Measurements from ENCODE around the gene MSRB3.
"Not testable (repeated sequence)": the region's sequence is repeated elsewhere in the genome, so short reads cannot be mapped to it uniquely, and the experiment has no call there.

Gene MSRB3

DNA sequence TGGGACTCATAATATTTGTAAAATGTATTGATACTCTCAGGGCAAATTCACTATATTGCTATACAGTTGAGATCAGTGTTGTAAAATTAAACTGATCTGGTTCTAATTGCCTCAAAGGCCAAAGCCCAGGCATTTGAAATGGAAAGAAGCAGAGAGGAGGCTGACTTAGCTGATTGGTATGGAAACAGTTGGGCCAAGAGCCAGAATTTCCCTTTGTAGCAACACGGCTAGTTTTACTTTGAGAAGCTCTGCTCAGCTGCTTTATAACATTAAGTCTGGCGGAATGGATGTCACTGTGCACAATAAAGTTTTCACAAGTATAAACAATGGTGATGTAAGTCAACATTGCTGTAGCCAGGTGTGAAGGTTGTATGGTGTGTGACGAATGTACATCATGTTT lies 186.4 kb downstream of the MSRB3 start:
- H3K27me3 ChIP-seq (ENCODE audit: control insufficient read depth, insufficient read depth, low read length) = no peaks in the 10 kb centered on the region
- no peak overlapping the region for H3K9ac ChIP-seq (ENCODE audit: low read depth, low read length)

GRCh38 chr12:65465766-65466547 lies 187.5 kb downstream of the MSRB3 start:
- no peak overlapping the region for H3K9ac ChIP-seq (ENCODE audit: low read depth, low read length)
- no peaks in the 10 kb centered on the region for H3K9me3 ChIP-seq (ENCODE audit: control insufficient read depth, insufficient read depth, low read length)
- no peaks in the 10 kb centered on the region for H3K4me1 ChIP-seq (ENCODE audit: control insufficient read depth, insufficient read depth, low read length)
- no peaks in the 10 kb centered on the region for H3K27me3 ChIP-seq (ENCODE audit: control insufficient read depth, insufficient read depth, low read length)
- no peaks in the 10 kb centered on the region for H3K36me3 ChIP-seq (ENCODE audit: control insufficient read depth, insufficient read depth, low read length)
- no peak overlapping the region for H3K4me3 ChIP-seq (ENCODE audit: low read depth, low read length)

More for the DNA sequence above, 186.4 kb downstream of the MSRB3 start:
- no peaks in the 10 kb centered on the region for H3K36me3 ChIP-seq (ENCODE audit: control insufficient read depth, insufficient read depth, low read length)
- no peak overlapping the region for H3K4me3 ChIP-seq (ENCODE audit: low read depth, low read length)
- H3K9me3 ChIP-seq (ENCODE audit: control insufficient read depth, insufficient read depth, low read length) = no peaks in the 10 kb centered on the region
- no peaks in the 10 kb centered on the region for H3K4me1 ChIP-seq (ENCODE audit: control insufficient read depth, insufficient read depth, low read length)

- Histone ChIP-seq H3K4me1 (ENCODE audit: control insufficient read depth, insufficient read depth, low read length) (no peaks in the 10 kb centered on the region), H3K36me3 (ENCODE audit: control insufficient read depth, insufficient read depth, low read length) (no peaks in the 10 kb centered on the region), H3K9ac (ENCODE audit: low read depth, low read length) (no peak overlapping the region), H3K27me3 (ENCODE audit: control insufficient read depth, insufficient read depth, low read length) (no peaks in the 10 kb centered on the region), H3K4me3 (ENCODE audit: low read depth, low read length) (no peak overlapping the region), H3K9me3 (ENCODE audit: control insufficient read depth, insufficient read depth, low read length) (no peaks in the 10 kb centered on the region)
These were observed 188.4 kb downstream of the MSRB3 start for GRCh38 chr12:65466911-65467310.

GRCh38 chr12:65470256-65470655 lies 191.8 kb downstream of the MSRB3 start:
- no peak overlapping the region for H3K9ac ChIP-seq (ENCODE audit: low read depth, low read length)
- no peaks in the 10 kb centered on the region for H3K27me3 ChIP-seq (ENCODE audit: control insufficient read depth, insufficient read depth, low read length)
- H3K4me1 ChIP-seq (ENCODE audit: control insufficient read depth, insufficient read depth, low read length) = no peaks in the 10 kb centered on the region
- H3K4me3 ChIP-seq (ENCODE audit: low read depth, low read length) = no peak overlapping the region
- no peaks in the 10 kb centered on the region for H3K36me3 ChIP-seq (ENCODE audit: control insufficient read depth, insufficient read depth, low read length)
- H3K9me3 ChIP-seq (ENCODE audit: control insufficient read depth, insufficient read depth, low read length) = no peaks in the 10 kb centered on the region

DNA sequence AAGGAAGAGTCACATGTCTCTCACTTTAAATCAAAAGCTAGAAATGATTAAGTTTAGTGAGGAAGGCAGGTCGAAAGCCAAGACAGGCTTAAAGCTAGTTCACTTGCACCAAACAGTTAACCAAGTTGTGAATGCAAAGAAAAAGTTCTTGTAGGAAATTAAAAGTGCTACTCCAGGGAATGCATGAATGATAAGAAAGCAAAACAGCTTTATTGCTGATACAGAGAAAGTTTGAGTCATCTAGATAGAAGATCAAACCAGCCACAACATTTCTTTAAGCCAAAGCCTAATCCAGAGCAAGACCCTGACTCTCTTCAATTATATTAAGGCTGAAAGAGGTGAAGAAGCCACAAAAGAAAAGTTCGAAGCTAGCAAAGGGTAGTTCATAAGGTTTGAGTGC lies 193.6 kb downstream of the MSRB3 start:
- Histone ChIP-seq H3K4me1 (ENCODE audit: control insufficient read depth, insufficient read depth, low read length) (no peaks in the 10 kb centered on the region), H3K9ac (ENCODE audit: low read depth, low read length) (no peak overlapping the region), H3K9me3 (ENCODE audit: control insufficient read depth, insufficient read depth, low read length) (no peaks in the 10 kb centered on the region), H3K4me3 (ENCODE audit: low read depth, low read length) (no peak overlapping the region), H3K36me3 (ENCODE audit: control insufficient read depth, insufficient read depth, low read length) (no peaks in the 10 kb centered on the region), H3K27me3 (ENCODE audit: control insufficient read depth, insufficient read depth, low read length) (no peaks in the 10 kb centered on the region)

DNA sequence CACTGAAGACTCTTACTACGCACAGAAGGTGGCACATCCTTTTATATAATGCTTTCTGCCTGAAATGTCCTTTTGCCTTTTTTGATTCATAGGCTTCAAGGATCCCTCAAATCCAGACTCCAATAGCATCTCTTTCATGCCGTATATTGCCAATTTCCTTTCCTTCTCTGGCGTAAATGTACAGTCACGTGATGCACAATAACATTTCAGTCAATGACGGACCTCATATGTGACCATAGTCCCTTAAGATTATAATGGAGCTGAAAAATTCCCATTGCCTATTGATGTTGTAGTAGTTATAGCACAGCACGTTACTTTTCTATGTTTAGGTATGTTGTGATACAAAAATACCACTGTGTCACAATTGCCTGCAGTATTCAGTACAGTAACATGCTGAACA lies 196.3 kb downstream of the MSRB3 start:
- Histone ChIP-seq H3K36me3 (ENCODE audit: control insufficient read depth, insufficient read depth, low read length) (no peaks in the 10 kb centered on the region), H3K9ac (ENCODE audit: low read depth, low read length) (no peak overlapping the region), H3K9me3 (ENCODE audit: control insufficient read depth, insufficient read depth, low read length) (no peaks in the 10 kb centered on the region), H3K4me1 (ENCODE audit: control insufficient read depth, insufficient read depth, low read length) (no peaks in the 10 kb centered on the region), H3K4me3 (ENCODE audit: low read depth, low read length) (no peak overlapping the region), H3K27me3 (ENCODE audit: control insufficient read depth, insufficient read depth, low read length) (no peaks in the 10 kb centered on the region)

DNA sequence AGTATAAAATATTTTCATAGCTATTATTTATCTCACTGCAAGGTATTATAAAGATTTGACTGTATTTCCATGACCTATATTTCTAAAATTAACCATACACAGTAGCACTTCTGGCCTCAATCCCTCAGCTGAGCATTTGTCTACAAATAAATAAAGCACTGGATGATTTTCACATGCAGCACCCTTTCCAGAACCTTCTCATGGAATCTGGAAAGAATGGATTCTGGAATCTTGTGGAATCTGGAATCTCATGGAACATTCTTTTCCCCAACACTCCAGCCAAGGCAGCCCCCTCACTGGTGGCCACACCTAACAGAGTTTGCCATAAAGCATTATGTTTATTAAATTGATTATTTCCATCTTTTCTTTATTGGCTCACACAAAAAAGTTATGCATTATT lies 199.2 kb downstream of the MSRB3 start:
- Histone ChIP-seq H3K4me1 (ENCODE audit: control insufficient read depth, insufficient read depth, low read length) (no peaks in the 10 kb centered on the region), H3K27me3 (ENCODE audit: control insufficient read depth, insufficient read depth, low read length) (no peaks in the 10 kb centered on the region), H3K4me3 (ENCODE audit: low read depth, low read length) (no peak overlapping the region), H3K9ac (ENCODE audit: low read depth, low read length) (no peak overlapping the region), H3K9me3 (ENCODE audit: control insufficient read depth, insufficient read depth, low read length) (peaks cover 2% of the 10 kb centered on the region), H3K36me3 (ENCODE audit: control insufficient read depth, insufficient read depth, low read length) (no peaks in the 10 kb centered on the region)

DNA sequence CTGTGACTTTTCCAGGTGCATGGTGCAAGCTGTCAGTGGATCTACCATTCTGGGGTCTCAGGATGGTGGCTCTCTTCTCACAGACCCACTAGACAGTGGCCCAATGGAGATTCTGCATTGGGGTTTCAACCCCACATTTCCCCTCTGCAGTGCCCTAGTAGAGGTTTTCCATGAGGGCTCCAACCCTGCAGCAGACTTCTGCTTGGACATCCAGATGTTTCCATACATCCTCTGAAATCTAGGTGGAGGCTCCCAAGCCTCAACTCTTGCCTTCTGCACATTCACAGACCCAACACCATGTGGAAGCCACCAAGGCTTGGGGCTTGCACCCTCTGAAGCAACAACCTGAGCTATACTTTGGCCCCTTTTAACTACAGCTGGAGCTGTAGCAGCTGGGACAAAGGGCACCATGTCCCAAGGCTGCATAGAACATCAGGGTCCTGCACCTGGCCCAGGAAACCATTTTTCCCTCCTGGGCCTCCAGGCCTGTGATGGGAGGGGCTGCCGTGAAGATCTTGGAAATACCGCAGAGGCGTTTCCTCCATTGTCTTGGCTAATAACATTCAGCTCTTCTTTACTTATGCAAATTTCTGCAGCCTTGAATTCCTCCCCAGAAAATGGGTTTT lies 205.5 kb downstream of the MSRB3 start:
- H3K4me1 ChIP-seq (ENCODE audit: control insufficient read depth, insufficient read depth, low read length); H3K27me3 ChIP-seq (ENCODE audit: control insufficient read depth, insufficient read depth, low read length); H3K4me3 ChIP-seq (ENCODE audit: low read depth, low read length); H3K9ac ChIP-seq (ENCODE audit: low read depth, low read length); H3K36me3 ChIP-seq (ENCODE audit: control insufficient read depth, insufficient read depth, low read length): not testable (repeated sequence)
- peaks cover 13% of the 10 kb centered on the region for H3K9me3 ChIP-seq (ENCODE audit: control insufficient read depth, insufficient read depth, low read length)

DNA sequence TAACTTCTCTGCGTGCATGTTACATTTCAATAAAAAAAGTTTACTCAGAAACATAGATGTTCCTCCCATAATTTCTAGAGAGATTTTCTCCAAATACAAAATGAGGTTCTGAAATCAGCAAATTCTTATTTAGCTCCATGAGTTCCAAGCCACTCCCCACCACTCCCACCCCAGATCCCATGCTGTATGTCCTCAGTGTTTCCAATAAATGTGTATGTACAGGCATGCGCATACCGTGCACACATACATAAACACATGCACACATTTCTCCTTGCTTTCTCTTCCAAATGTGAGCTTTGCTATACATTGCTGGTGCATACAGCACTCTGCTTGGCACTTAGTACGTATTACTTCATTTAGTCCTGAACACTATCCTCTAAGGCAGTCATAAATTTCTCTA lies 209.7 kb downstream of the MSRB3 start:
- no peak overlapping the region for H3K4me3 ChIP-seq (ENCODE audit: low read depth, low read length)
- no peaks in the 10 kb centered on the region for H3K4me1 ChIP-seq (ENCODE audit: control insufficient read depth, insufficient read depth, low read length)
- H3K36me3 ChIP-seq (ENCODE audit: control insufficient read depth, insufficient read depth, low read length) = no peaks in the 10 kb centered on the region
- no peak overlapping the region for H3K9ac ChIP-seq (ENCODE audit: low read depth, low read length)
- H3K9me3 ChIP-seq (ENCODE audit: control insufficient read depth, insufficient read depth, low read length) = peaks cover 7% of the 10 kb centered on the region
- H3K27me3 ChIP-seq (ENCODE audit: control insufficient read depth, insufficient read depth, low read length) = no peaks in the 10 kb centered on the region

DNA sequence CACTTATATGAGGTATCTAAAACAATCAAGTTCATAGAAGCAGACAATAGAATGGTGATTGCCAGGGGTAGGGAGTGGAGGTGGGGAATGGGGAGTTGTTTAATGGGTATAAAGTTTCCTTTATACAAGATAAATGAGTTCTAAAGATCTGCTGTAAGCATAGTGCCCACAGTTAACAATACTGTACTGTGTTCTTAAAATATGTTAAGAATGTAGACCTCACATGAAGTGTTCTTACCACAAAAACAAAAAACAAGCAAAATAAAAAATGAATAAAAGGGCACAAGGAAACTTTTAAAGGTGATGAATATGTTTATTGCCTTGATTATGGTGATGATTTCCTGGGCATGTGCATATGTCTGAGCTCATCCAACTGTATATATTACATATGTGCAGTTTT lies 211.8 kb downstream of the MSRB3 start:
- H3K4me3 ChIP-seq (ENCODE audit: low read depth, low read length) = no peak overlapping the region
- H3K27me3 ChIP-seq (ENCODE audit: control insufficient read depth, insufficient read depth, low read length) = no peaks in the 10 kb centered on the region
- H3K9ac ChIP-seq (ENCODE audit: low read depth, low read length) = no peak overlapping the region
- no peaks in the 10 kb centered on the region for H3K4me1 ChIP-seq (ENCODE audit: control insufficient read depth, insufficient read depth, low read length)
- H3K9me3 ChIP-seq (ENCODE audit: control insufficient read depth, insufficient read depth, low read length) = no peaks in the 10 kb centered on the region
- no peaks in the 10 kb centered on the region for H3K36me3 ChIP-seq (ENCODE audit: control insufficient read depth, insufficient read depth, low read length)

GRCh38 chr12:65492998-65493912 lies 214.8 kb downstream of the MSRB3 start:
- no peak overlapping the region for H3K9ac ChIP-seq (ENCODE audit: low read depth, low read length)
- H3K4me1 ChIP-seq (ENCODE audit: control insufficient read depth, insufficient read depth, low read length) = no peaks in the 10 kb centered on the region
- no peaks in the 10 kb centered on the region for H3K9me3 ChIP-seq (ENCODE audit: control insufficient read depth, insufficient read depth, low read length)
- H3K4me3 ChIP-seq (ENCODE audit: low read depth, low read length) = no peak overlapping the region
- H3K27me3 ChIP-seq (ENCODE audit: control insufficient read depth, insufficient read depth, low read length) = no peaks in the 10 kb centered on the region
- no peaks in the 10 kb centered on the region for H3K36me3 ChIP-seq (ENCODE audit: control insufficient read depth, insufficient read depth, low read length)
